Left lung (tissue), 10 donors: Measurements from ENCODE around the gene B9D2. TPM values are rescaled to one million over a fixed set of nuclear protein-coding genes. Genes with fewer than 3 reads are reported as not detected.
A peak's percentile ranks its signal among the peaks of the same experiment; 100 is the strongest.

ENCODE experiments used
- ATAC-seq: fragments of 200-7000 bp; cut with Tn5 transposase; one replicate; pipeline ENCODE4 v1.9.1; 2020; ENCODE audit warnings: moderate library complexity
- DNase-seq, 4 donors: peaks; one replicate each; pipeline ENCODE4 v3.0.0-alpha.2; 2013 to 2020
- H3K27ac ChIP-seq, 2 donors: fragments of 200-600 bp; sonication (generic) in 1 of 2; one replicate each; pipeline versions ENCODE4 v1.5.0 to v1.8.0; 2020 to 2021
- H3K27me3 ChIP-seq, 2 donors: fragments of 200-600 bp; sonication (generic) in 1 of 2; one replicate each; pipeline versions ENCODE4 v1.5.0 to v1.8.0; 2020 to 2021
- H3K36me3 ChIP-seq, 2 donors: fragments of 200-600 bp; sonication (generic) in 1 of 2; one replicate each; pipeline versions ENCODE4 v1.5.0 to v1.8.0; 2020 to 2021
- H3K4me1 ChIP-seq, 2 donors: fragments of 200-600 bp; one replicate each; pipeline ENCODE4 v1.8.0; 2021
- H3K4me3 ChIP-seq, 2 donors: fragments of 200-600 bp; sonication (generic) in 1 of 2; one replicate each; pipeline versions ENCODE4 v1.5.0 to v1.8.0; 2020 to 2021; ENCODE audit warnings: mild to moderate bottlenecking in 1 of 2
- H3K9me3 ChIP-seq, 2 donors: fragments of 200-600 bp; sonication (generic) in 1 of 2; one replicate each; pipeline versions ENCODE4 v1.5.0 to v1.8.0; 2020 to 2021
- intact Hi-C, 2 donors: fragments of 100-400 bp; cut with DNase I; formaldehyde crosslinking; loops; one replicate each; pipeline versions ENCODE4 v1.11.2 to v1.14.2; 2022
- polyA plus RNA-seq, 6 donors: library from polyadenylated mRNA; unstranded; fragments of 120-200 nt; gene quantifications; one replicate each; pipeline ENCODE4 v1.2.1, GENCODE V29; 2013; ENCODE audit not compliant: insufficient read length in 6 of 6
- total RNA-seq, 2 donors: library from RNA; stranded (reverse); fragmentation: NEBNext Ultra II Directional; extraction: Animal tissue kit (Norgen Biotek cat#: 25700); gene quantifications; one replicate each; pipeline ENCODE4 v1.2.1, GENCODE V29; 2021
- TF ChIP-seq, protein P1 (sequence below), 2 donors: fragments of 200-600 bp; sonication (generic) in 1 of 2; IDR thresholded peaks; one replicate each; pipeline versions ENCODE4 v1.5.0 to v1.8.0; 2021; ENCODE audit warnings: antibody characterized with exemption in 2 of 2
- donor health status: DM: no; HTN: yes; CAD: no.
- donor health status: DM: no; HTN: no; CAD: no.

The B9D2 gene
- total and polyA plus RNA-seq, 8 donors: 6.6 to 8.8 (median 7.7) TPM

DNA sequence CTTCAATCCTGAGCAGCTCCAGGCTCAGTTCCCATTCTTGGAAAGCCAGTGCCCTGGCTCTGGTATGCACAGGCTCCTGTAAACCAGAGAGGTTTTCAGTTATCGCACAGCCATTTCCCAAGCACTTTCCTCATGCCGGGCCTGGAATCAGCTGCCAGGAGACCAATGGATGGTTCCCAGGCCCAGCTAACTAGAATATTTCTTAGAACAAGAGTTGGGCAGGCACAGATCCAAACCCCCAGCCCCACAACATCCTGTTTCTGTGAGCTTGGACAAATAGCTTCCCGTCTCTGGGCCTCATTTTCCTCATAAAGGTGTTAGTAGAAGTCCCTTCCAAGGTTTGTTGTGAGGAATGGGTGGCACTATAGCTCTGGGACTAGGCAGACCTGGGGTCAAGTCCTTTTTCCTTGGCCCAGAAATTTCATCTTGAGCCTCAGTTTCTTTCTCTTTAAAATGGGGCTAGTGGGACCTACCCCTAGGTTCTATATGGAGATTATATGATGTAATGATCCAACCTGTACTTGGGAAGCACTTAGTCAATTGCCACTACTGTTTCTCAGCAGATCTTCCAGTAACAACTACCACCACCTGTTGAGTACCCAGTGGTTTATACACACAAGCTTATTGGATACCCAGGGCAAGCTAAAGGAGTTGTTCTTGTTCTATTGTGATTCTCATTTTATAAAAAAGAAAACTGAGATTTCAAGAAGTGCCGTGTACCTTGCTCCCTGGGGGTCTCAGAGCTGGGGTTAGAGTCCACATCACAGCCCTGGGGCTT is 59.1 kb downstream of the B9D2 start:
- Histone ChIP-seq H3K36me3 (peaks cover 0 to 80% of the 10 kb centered on the region in 2 donors), H3K4me3 (no peak overlapping the region), H3K9me3 (no peaks in the 10 kb centered on the region), H3K4me1 (peaks cover 21 to 56% of the 10 kb centered on the region in 2 donors), H3K27ac (peak overlapping the region in 1 of 2 donors; percentile 28), H3K27me3 (no peaks in the 10 kb centered on the region)
- intact Hi-C loops: loop anchor here in 1 of 2 donors (5.0 kb wide), 1 partner anchor 98 kb away; no protein-coding TSS in a partner anchor
- ATAC-seq: no peak
- no peak for DNase-seq
- TF ChIP-seq, protein P1, sequence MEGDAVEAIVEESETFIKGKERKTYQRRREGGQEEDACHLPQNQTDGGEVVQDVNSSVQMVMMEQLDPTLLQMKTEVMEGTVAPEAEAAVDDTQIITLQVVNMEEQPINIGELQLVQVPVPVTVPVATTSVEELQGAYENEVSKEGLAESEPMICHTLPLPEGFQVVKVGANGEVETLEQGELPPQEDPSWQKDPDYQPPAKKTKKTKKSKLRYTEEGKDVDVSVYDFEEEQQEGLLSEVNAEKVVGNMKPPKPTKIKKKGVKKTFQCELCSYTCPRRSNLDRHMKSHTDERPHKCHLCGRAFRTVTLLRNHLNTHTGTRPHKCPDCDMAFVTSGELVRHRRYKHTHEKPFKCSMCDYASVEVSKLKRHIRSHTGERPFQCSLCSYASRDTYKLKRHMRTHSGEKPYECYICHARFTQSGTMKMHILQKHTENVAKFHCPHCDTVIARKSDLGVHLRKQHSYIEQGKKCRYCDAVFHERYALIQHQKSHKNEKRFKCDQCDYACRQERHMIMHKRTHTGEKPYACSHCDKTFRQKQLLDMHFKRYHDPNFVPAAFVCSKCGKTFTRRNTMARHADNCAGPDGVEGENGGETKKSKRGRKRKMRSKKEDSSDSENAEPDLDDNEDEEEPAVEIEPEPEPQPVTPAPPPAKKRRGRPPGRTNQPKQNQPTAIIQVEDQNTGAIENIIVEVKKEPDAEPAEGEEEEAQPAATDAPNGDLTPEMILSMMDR (IDR thresholded peaks at IDR 0.05): no peak

Other genes starting within 250 kb of the B9D2 start
- 1 to 10 TPM in 1 of 2 donors, not detected in 1; 1.0 TPM for gene CYP2F1, start 249.7 kb downstream of the B9D2 start, total RNA-seq
- under 1 TPM; 0.17 to 0.51 (median 0.30) TPM for gene CYP2F1, start 249.7 kb downstream of the B9D2 start, polyA plus RNA-seq
- 10 to 100 TPM; 12.5 to 22.5 TPM for gene CYP2S1, start 170.9 kb downstream of the B9D2 start, total RNA-seq
- 1 to 10 TPM; 2.6 to 5.8 (median 3.5) TPM for gene CYP2S1, start 170.9 kb downstream of the B9D2 start, polyA plus RNA-seq
- 10 to 100 TPM; 35.2 to 48.2 TPM for gene AXL, start 144.9 kb downstream of the B9D2 start, total RNA-seq
- 10 to 100 TPM; 30.4 to 40.5 (median 33.4) TPM for gene AXL, start 144.9 kb downstream of the B9D2 start, polyA plus RNA-seq
- 100 to 1,000 TPM; 168 to 174 TPM for gene HNRNPUL1, start 99.8 kb downstream of the B9D2 start, total RNA-seq
- 100 to 1,000 TPM; 209 to 240 (median 228) TPM for gene HNRNPUL1, start 99.8 kb downstream of the B9D2 start, polyA plus RNA-seq
- 10 to 100 TPM; 25.3 to 30.2 TPM for gene CCDC97, start 54.0 kb downstream of the B9D2 start, total RNA-seq
- 10 to 100 TPM; 27.1 to 36.9 (median 34.3) TPM for gene CCDC97, start 54.0 kb downstream of the B9D2 start, polyA plus RNA-seq
- gene TGFB1, start 10.2 kb downstream of the B9D2 start, total RNA-seq: 10 to 100 TPM; 73.1 to 98.0 TPM
- gene TGFB1, start 10.2 kb downstream of the B9D2 start, polyA plus RNA-seq: 10 to 100 TPM; 29.8 to 46.6 (median 37.7) TPM
- 10 to 100 TPM; 10.1 to 14.3 TPM for gene TMEM91, start 12.4 kb upstream of the B9D2 start, total RNA-seq
- 10 to 100 TPM; 12.1 to 22.0 (median 20.0) TPM for gene TMEM91, start 12.4 kb upstream of the B9D2 start, polyA plus RNA-seq
- gene EXOSC5, start 33.2 kb upstream of the B9D2 start, total RNA-seq: 10 to 100 TPM; 10.3 to 17.4 TPM
- gene EXOSC5, start 33.2 kb upstream of the B9D2 start, polyA plus RNA-seq: 10 to 100 TPM; 13.9 to 19.5 (median 15.2) TPM
- gene BCKDHA, start 33.7 kb upstream of the B9D2 start, total RNA-seq: 10 to 100 TPM; 12.1 to 17.8 TPM
- gene BCKDHA, start 33.7 kb upstream of the B9D2 start, polyA plus RNA-seq: 10 to 100 TPM; 30.0 to 35.4 (median 32.4) TPM
- 10 to 100 TPM; 21.8 to 41.5 TPM for gene B3GNT8, start 63.2 kb upstream of the B9D2 start, total RNA-seq
- 1 to 10 TPM; 2.5 to 9.6 (median 5.1) TPM for gene B3GNT8, start 63.2 kb upstream of the B9D2 start, polyA plus RNA-seq
- gene DMAC2, start 75.8 kb upstream of the B9D2 start, total RNA-seq: 10 to 100 TPM; 58.3 to 58.5 TPM
- gene DMAC2, start 75.8 kb upstream of the B9D2 start, polyA plus RNA-seq: 10 to 100 TPM; 48.4 to 64.6 (median 58.4) TPM
- gene ERICH4, start 79.0 kb upstream of the B9D2 start, total RNA-seq: not detected
- gene ERICH4, start 79.0 kb upstream of the B9D2 start, polyA plus RNA-seq: 1 to 10 TPM in 1 of 6 donors, under 1 TPM in 5; 0.55 to 1.1 (median 0.79) TPM
- gene CEACAM21, start 212.0 kb upstream of the B9D2 start, total RNA-seq: 1 to 10 TPM; 4.8 to 6.3 TPM
- 1 to 10 TPM; 3.9 to 8.9 (median 7.9) TPM for gene CEACAM21, start 212.0 kb upstream of the B9D2 start, polyA plus RNA-seq